NCI-H446 (cell line): ENCODE measurements around the gene TCF12.

Source experiments
- DNase-seq, 2 experiments: peaks; one replicate each; lab custom pipeline; 2025; lab: John Stamatoyannopoulos, UW

The TCF12 gene

GRCh38 chr15:57018151-57018550, 99.7 kb downstream of the TCF12 start:
- DNase-seq: no peak

- DNase-seq: peak in 1 of 2 experiments; percentile 2
Observed at GRCh38 chr15:57019496-57020160, 101.2 kb downstream of the TCF12 start.

GRCh38 chr15:57025264-57025926, 107.0 kb downstream of the TCF12 start:
- no peak for DNase-seq

- no peak for DNase-seq
Observed at GRCh38 chr15:57026016-57026592, 107.7 kb downstream of the TCF12 start.

GRCh38 chr15:57027596-57027995, 109.2 kb downstream of the TCF12 start:
- no peak for DNase-seq

- no peak for DNase-seq
Observed at GRCh38 chr15:57028176-57028575, 109.7 kb downstream of the TCF12 start.

GRCh38 chr15:57030011-57030410, 111.6 kb downstream of the TCF12 start:
- no peak for DNase-seq

GRCh38 chr15:57031082-57031481, 112.6 kb downstream of the TCF12 start:
- no peak for DNase-seq

GRCh38 chr15:57031605-57032004, 113.2 kb downstream of the TCF12 start:
- DNase-seq: no peak

- no peak for DNase-seq
Observed at GRCh38 chr15:57032338-57032737, 113.9 kb downstream of the TCF12 start.

GRCh38 chr15:57033715-57034439, 115.4 kb downstream of the TCF12 start:
- DNase-seq: no peak

GRCh38 chr15:57034613-57035012, 116.2 kb downstream of the TCF12 start:
- no peak for DNase-seq

GRCh38 chr15:57035664-57036063, 117.2 kb downstream of the TCF12 start:
- DNase-seq: no peak

- no peak for DNase-seq
Observed at GRCh38 chr15:57036352-57036751, 117.9 kb downstream of the TCF12 start.

- no peak for DNase-seq
Observed at GRCh38 chr15:57037548-57037947, 119.1 kb downstream of the TCF12 start.

GRCh38 chr15:57038040-57038439, 119.6 kb downstream of the TCF12 start:
- DNase-seq: no peak

- no peak for DNase-seq
Observed at GRCh38 chr15:57038496-57038895, 120.1 kb downstream of the TCF12 start.

- DNase-seq: no peak
Observed at GRCh38 chr15:57041416-57041815, 123.0 kb downstream of the TCF12 start.

GRCh38 chr15:57044072-57044702, 125.7 kb downstream of the TCF12 start:
- DNase-seq: no peak

GRCh38 chr15:57044970-57045369, 126.5 kb downstream of the TCF12 start:
- no peak for DNase-seq

- no peak for DNase-seq
Observed at GRCh38 chr15:57045741-57046382, 127.4 kb downstream of the TCF12 start.
